Bronchial smooth muscle cell (primary cell): ENCODE results near the gene TMC6. TPM values are rescaled to one million over a fixed set of nuclear protein-coding genes. Genes with fewer than 3 reads are reported as not detected.

Source experiments
- total RNA-seq: library from RNA; depleted of rRNA; stranded (reverse); fragments of >200 nt; gene quantifications from 2 replicates; pipeline ENCODE4 v1.2.1, GENCODE V29; 2014

Gene TMC6
- total RNA-seq: 0.47 and 1.5 TPM in 2 replicates

GRCh38 chr17:78128551-78129350, at the start of gene TMC6:
TSS of gene TMC6 (minus strand) at chr17:78128755. CDS start at chr17:78126832, 1,923 bp downstream.

GRCh38 chr17:78168242-78168902, 39.8 kb upstream of the TMC6 start, which contains the start of gene SYNGR2:
TSS of gene SYNGR2 (plus strand) at chr17:78168581. CDS start at chr17:78168617, 36 bp downstream.

GRCh38 chr17:78130437-78131101, 2.0 kb upstream of the TMC6 start, which contains the start of gene TMC8:
TSS of gene TMC8 (plus strand) at chr17:78130771. CDS start at chr17:78131589, 818 bp downstream.

Other genes starting within 250 kb of the TMC6 start
- 3.8 and 4.3 TPM in 2 replicates for gene TNRC6C, start 170.1 kb downstream of the TMC6 start, total RNA-seq
- gene TMC8, start 2.0 kb upstream of the TMC6 start, total RNA-seq: not detected in 2 replicates
- gene C17orf99, start 17.6 kb upstream of the TMC6 start, total RNA-seq: not detected in 2 replicates
- gene SYNGR2, start 39.8 kb upstream of the TMC6 start, total RNA-seq: 1.6 and 3.0 TPM in 2 replicates
- gene TK1, start 58.3 kb upstream of the TMC6 start, total RNA-seq: 14.1 and 31.1 TPM in 2 replicates
- 28.9 and 32.6 TPM in 2 replicates for gene AFMID, start 58.6 kb upstream of the TMC6 start, total RNA-seq
- 6.3 and 15.4 TPM in 2 replicates for gene BIRC5, start 85.5 kb upstream of the TMC6 start, total RNA-seq
- gene TMEM235, start 102.9 kb upstream of the TMC6 start, total RNA-seq: 0.16 TPM in 1 of 2 replicates, not detected in the other
- 51.7 and 62.7 TPM in 2 replicates for gene SOCS3, start 231.3 kb upstream of the TMC6 start, total RNA-seq
- gene PGS1, start 249.9 kb upstream of the TMC6 start, total RNA-seq: 26.0 and 36.1 TPM in 2 replicates